Endodermal cell (in vitro differentiated cells): ENCODE data around the gene SPATA20. TPM values are rescaled to one million over a fixed set of nuclear protein-coding genes. Genes with fewer than 3 reads are reported as not detected.

Experiments
- DNase-seq: peaks from one replicate; pipeline ENCODE4 v3.0.0-alpha.2; 2017
- H3K27ac ChIP-seq: 2 replicates; pipeline ENCODE4 v1.5.1; 2013; ENCODE audit warnings: mild to moderate bottlenecking, low read depth, low read length, moderate library complexity
- H3K27me3 ChIP-seq: 2 replicates; pipeline ENCODE4 v1.6.1; 2013; ENCODE audit warnings: mild to moderate bottlenecking, low read length, moderate library complexity; ENCODE audit not compliant: insufficient read depth, control insufficient read depth, poor library complexity, severe bottlenecking
- H3K36me3 ChIP-seq: 2 replicates; pipeline ENCODE4 v1.7.0; 2013; ENCODE audit warnings: mild to moderate bottlenecking, low read length, moderate library complexity; ENCODE audit not compliant: control insufficient read depth, insufficient read depth
- H3K4me1 ChIP-seq: one replicate; pipeline ENCODE4 v1.7.0; 2013; ENCODE audit warnings: low read length; ENCODE audit not compliant: control insufficient read depth, insufficient read depth
- H3K4me3 ChIP-seq: 2 replicates; pipeline ENCODE4 v1.5.1; 2013; ENCODE audit warnings: mild to moderate bottlenecking, low read length, moderate library complexity
- H3K9ac ChIP-seq: 2 replicates; pipeline ENCODE4 v1.6.1; 2013; ENCODE audit warnings: mild to moderate bottlenecking, low read length, moderate library complexity; ENCODE audit not compliant: poor library complexity, severe bottlenecking; ENCODE audit errors: extremely low read depth
- H3K9me3 ChIP-seq: 2 replicates; pipeline ENCODE4 v1.6.1; 2013; ENCODE audit warnings: mild to moderate bottlenecking, low read length, moderate library complexity; ENCODE audit not compliant: control insufficient read depth
- H3K27ac Mint-ChIP-seq: 2 replicates; pipeline ENCODE4 v1.8.0; 2020; ENCODE audit warnings: mixed read lengths
- H3K27me3 Mint-ChIP-seq: 2 replicates; pipeline ENCODE4 v1.8.0; 2021; ENCODE audit warnings: mild to moderate bottlenecking, mixed read lengths; ENCODE audit not compliant: insufficient read depth
- H3K36me3 Mint-ChIP-seq: 2 replicates; pipeline ENCODE4 v1.8.0; 2020; ENCODE audit warnings: low read depth, mixed read lengths
- H3K4me1 Mint-ChIP-seq: 2 replicates; pipeline ENCODE4 v1.8.0; 2020; ENCODE audit warnings: mixed read lengths
- H3K4me3 Mint-ChIP-seq: 2 replicates; pipeline ENCODE4 v1.8.0; 2020; ENCODE audit warnings: mild to moderate bottlenecking, moderate library complexity, mixed read lengths
- H3K9me3 Mint-ChIP-seq: 2 replicates; pipeline ENCODE4 v1.8.0; 2020; ENCODE audit warnings: mild to moderate bottlenecking, mixed read lengths
- WGBS, 2 experiments: methylation state at CpG; one replicate each; pipeline versions ENCODE4 v1.1.5 to v1.1.7; 2013; ENCODE audit warnings: missing lambda C conversion rate in 2 of 2, mixed read lengths in 1 of 2; ENCODE audit not compliant: insufficient coverage in 1 of 2, insufficient read length in 1 of 2; 5-methylcytosine and 5-hydroxymethylcytosine counted together
- total RNA-seq, 2 donors: library from RNA; stranded (reverse); fragmentation: NEBNext Ultra II Directional in 1 of 2; extraction: Animal tissue kit (Norgen Biotek cat#: 25700) in 1 of 2; gene quantifications; 2 replicates in 1 of 2; 3 replicates in 1 of 2; pipeline ENCODE4 v1.2.1, GENCODE V29; 2021
- TF ChIP-seq, protein P1 (sequence below): fragments of 200-600 bp; sonication (generic); conservative IDR thresholded peaks from 2 replicates; pipeline ENCODE4 v1.5.0; 2021; ENCODE audit warnings: antibody characterized with exemption, mild to moderate bottlenecking

The SPATA20 gene
- total RNA-seq, 2 donors from 2014 or later, result 40.4 to 40.5 TPM

- WGBS, 2 experiments, result 48 to 68% methylated on average over 4 to 19 of the region's 19 CpGs
- Histone ChIP-seq H3K4me1 (peaks cover 4% of the 10 kb centered on the region), H3K27me3 (peaks cover 71% of the 10 kb centered on the region), H3K9me3 (no peaks in the 10 kb centered on the region), H3K4me3 (no peak overlapping the region), H3K9ac (no peak overlapping the region), H3K36me3 (no peaks in the 10 kb centered on the region), H3K27ac (no peak overlapping the region)
- Mint-ChIP-seq H3K4me1 (peaks cover 16% of the 10 kb centered on the region), H3K27ac (no peak overlapping the region), H3K27me3 (peaks cover 83% of the 10 kb centered on the region), H3K9me3 (no peaks in the 10 kb centered on the region), H3K36me3 (no peaks in the 10 kb centered on the region), H3K4me3 (no peak overlapping the region)
- no peak for DNase-seq
- TF ChIP-seq, protein P1, sequence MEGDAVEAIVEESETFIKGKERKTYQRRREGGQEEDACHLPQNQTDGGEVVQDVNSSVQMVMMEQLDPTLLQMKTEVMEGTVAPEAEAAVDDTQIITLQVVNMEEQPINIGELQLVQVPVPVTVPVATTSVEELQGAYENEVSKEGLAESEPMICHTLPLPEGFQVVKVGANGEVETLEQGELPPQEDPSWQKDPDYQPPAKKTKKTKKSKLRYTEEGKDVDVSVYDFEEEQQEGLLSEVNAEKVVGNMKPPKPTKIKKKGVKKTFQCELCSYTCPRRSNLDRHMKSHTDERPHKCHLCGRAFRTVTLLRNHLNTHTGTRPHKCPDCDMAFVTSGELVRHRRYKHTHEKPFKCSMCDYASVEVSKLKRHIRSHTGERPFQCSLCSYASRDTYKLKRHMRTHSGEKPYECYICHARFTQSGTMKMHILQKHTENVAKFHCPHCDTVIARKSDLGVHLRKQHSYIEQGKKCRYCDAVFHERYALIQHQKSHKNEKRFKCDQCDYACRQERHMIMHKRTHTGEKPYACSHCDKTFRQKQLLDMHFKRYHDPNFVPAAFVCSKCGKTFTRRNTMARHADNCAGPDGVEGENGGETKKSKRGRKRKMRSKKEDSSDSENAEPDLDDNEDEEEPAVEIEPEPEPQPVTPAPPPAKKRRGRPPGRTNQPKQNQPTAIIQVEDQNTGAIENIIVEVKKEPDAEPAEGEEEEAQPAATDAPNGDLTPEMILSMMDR, result no peak
Measured at GRCh38 chr17:50564916-50565315, 17.9 kb downstream of the SPATA20 start.

DNA sequence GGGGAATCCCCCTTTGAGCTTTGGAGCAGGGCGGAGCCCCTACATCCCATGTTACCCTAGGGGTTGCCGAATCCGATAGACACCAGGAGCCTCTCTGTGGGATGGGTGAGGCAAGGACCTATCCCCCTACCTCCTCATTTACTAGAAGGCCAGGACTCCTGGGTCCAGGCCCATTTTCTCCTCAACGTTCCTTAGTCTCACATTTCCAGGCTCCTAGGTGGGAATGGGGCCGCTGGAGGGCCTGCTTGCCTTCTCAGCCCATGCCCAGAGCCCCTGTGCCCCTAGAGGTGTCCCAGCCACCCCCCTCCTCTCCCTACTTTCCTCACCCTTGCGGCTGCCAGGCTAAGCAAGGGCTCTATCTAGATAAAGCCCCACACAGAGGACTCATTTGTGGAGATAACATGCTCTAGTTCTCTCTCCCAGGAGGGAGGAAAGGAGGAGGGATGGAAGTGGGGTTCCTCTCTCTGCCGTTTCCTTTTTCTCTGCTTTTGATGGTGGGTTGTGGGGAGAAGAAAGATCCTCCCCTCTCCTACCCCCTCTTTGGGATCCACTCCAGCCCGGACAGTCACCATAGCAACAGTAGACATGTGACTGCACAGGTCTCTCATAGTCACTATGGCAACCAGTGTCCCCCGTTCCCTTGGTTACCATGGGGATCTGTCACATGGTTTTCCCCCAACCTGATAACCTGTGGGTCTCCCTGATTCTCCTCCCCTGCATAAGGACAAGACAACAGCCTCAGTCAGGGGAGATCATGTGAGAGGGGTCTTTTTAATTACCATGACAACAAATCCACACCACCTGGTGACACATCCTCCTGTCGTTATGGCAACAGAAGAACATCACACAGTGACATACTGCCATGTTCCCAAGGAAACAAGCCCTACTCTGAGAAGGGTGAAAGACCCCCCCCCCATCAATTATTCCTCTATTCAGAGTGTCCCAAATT, 18.7 kb downstream of the SPATA20 start:
- Mint-ChIP-seq H3K4me1 (peaks cover 22% of the 10 kb centered on the region), H3K27me3 (peaks cover 77% of the 10 kb centered on the region), H3K36me3 (no peaks in the 10 kb centered on the region), H3K27ac (no peak overlapping the region), H3K4me3 (no peak overlapping the region), H3K9me3 (no peaks in the 10 kb centered on the region)
- Histone ChIP-seq H3K36me3 (no peaks in the 10 kb centered on the region), H3K4me1 (peaks cover 4% of the 10 kb centered on the region), H3K4me3 (no peak overlapping the region), H3K9ac (no peak overlapping the region), H3K27me3 (peaks cover 66% of the 10 kb centered on the region), H3K27ac (no peak overlapping the region), H3K9me3 (no peaks in the 10 kb centered on the region)
- no peak for DNase-seq
- WGBS, 2 experiments, result 69 to 72% methylated on average over 2 to 8 of the region's 10 CpGs
- TF ChIP-seq, protein P1, result no peak

GRCh38 chr17:50566886-50567285, 19.9 kb downstream of the SPATA20 start:
- H3K27me3 ChIP-seq, result peaks cover 55% of the 10 kb centered on the region
- Mint-ChIP-seq H3K27ac (no peak overlapping the region), H3K9me3 (no peaks in the 10 kb centered on the region), H3K27me3 (peaks cover 69% of the 10 kb centered on the region), H3K4me3 (no peak overlapping the region), H3K4me1 (peaks cover 22% of the 10 kb centered on the region), H3K36me3 (no peaks in the 10 kb centered on the region)
- no peak for DNase-seq
- H3K4me3 ChIP-seq, result no peak overlapping the region
- H3K27ac ChIP-seq, result no peak overlapping the region
- H3K4me1 ChIP-seq, result peaks cover 4% of the 10 kb centered on the region
- no peak overlapping the region for H3K9ac ChIP-seq
- WGBS, 2 experiments, result 64% methylated on average over 2 of the region's 2 CpGs; no CpG with 5 or more reads in 1 of the 2 experiments
- H3K9me3 ChIP-seq, result no peaks in the 10 kb centered on the region
- H3K36me3 ChIP-seq, result no peaks in the 10 kb centered on the region
- TF ChIP-seq, protein P1, result no peak
